ENCODE results near the gene ACAD8. TPM values are rescaled to one million over a fixed set of nuclear protein-coding genes. Genes with fewer than 3 reads are reported as not detected.
A peak's percentile ranks its signal among the peaks of the same experiment; 100 is the strongest.

ACAD8 gene
- total RNA-seq, 4 donors from 2014 or later = 26.0 to 35.1 (median 30.1) TPM

DNA sequence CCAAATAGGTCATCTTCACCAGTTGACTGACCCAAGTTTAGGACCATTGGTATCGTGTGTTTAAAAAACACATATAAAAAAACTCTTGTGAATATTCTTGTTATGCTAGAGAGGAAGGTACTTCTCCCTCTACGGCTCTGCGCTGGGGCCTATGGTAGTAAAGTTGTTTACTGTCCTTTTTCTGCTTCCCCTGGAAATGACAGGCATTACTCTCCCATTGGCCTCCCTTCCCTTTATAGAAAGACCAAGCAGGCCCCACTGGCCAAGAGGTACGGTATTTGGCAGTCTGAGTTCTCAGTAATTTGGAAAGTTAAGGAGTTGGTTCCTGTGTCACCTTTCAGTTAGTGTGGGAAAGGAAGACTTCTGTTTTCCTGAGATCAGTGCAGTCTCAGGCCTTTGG is 6.7 kb upstream of the ACAD8 start:
- Histone ChIP-seq H3K4me1 (peaks cover 0 to 4% (median 1%) of the 10 kb centered on the region in 4 donors), H3K27ac (no peak overlapping the region), H3K27me3 (no peaks in the 10 kb centered on the region), H3K9me3 (no peaks in the 10 kb centered on the region), H3K36me3 (peaks cover 0 to 97% (median 5%) of the 10 kb centered on the region in 3 donors), H3K4me3 (no peak overlapping the region)
- DNase-seq (ENCODE audit: low spot score in 2 of 2) = no peak
- TF ChIP-seq, protein P1, sequence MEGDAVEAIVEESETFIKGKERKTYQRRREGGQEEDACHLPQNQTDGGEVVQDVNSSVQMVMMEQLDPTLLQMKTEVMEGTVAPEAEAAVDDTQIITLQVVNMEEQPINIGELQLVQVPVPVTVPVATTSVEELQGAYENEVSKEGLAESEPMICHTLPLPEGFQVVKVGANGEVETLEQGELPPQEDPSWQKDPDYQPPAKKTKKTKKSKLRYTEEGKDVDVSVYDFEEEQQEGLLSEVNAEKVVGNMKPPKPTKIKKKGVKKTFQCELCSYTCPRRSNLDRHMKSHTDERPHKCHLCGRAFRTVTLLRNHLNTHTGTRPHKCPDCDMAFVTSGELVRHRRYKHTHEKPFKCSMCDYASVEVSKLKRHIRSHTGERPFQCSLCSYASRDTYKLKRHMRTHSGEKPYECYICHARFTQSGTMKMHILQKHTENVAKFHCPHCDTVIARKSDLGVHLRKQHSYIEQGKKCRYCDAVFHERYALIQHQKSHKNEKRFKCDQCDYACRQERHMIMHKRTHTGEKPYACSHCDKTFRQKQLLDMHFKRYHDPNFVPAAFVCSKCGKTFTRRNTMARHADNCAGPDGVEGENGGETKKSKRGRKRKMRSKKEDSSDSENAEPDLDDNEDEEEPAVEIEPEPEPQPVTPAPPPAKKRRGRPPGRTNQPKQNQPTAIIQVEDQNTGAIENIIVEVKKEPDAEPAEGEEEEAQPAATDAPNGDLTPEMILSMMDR (IDR thresholded peaks at IDR 0.05) = no peak
- no peak for TF ChIP-seq EP300 (IDR thresholded peaks at IDR 0.05)
- TF ChIP-seq POLR2A (IDR thresholded peaks at IDR 0.05) = no peak
- WGBS, 2 donors = 79 to 86% methylated on average over 4 of the region's 4 CpGs

DNA sequence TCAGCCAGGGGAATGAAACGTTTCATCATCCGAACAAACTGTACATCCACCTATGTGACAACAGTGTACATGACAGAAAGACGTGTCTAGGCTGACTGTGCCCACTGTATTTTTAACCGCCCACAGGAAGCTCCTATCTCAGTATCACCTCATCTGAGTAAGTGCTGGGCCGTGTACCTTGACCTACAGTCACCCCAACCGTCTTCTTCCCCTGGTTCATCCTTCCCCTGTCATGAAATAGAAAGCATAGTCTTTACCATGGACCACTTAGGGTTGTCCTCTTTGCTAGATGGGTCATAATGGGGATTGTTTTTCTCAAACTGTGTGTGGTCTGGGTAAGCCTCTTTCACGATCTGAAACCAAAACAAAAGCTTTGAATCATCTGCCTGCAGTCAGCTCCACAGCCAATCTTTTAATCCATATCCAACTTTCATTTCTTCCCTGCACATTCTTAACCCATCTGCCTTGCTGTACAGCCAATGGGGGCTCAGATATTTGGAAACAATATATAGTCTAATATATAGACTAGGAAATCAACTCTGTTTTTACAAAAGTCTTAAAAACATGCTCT is 4.4 kb upstream of the ACAD8 start:
- peaks cover 0 to 74% (median 5%) of the 10 kb centered on the region in 3 donors for H3K36me3 ChIP-seq
- 57 to 72% methylated on average over 7 of the region's 7 CpGs for WGBS, 2 donors
- H3K27me3 ChIP-seq = no peaks in the 10 kb centered on the region
- TF ChIP-seq, protein P1 (IDR thresholded peaks at IDR 0.05) = no peak
- TF ChIP-seq EP300 (IDR thresholded peaks at IDR 0.05) = no peak
- no peak for TF ChIP-seq POLR2A (IDR thresholded peaks at IDR 0.05)
- H3K27ac ChIP-seq = no peak overlapping the region
- DNase-seq (ENCODE audit: low spot score in 2 of 2) = no peak
- no peaks in the 10 kb centered on the region for H3K9me3 ChIP-seq
- H3K4me3 ChIP-seq = no peak overlapping the region
- peaks cover 0 to 13% (median 10%) of the 10 kb centered on the region in 4 donors for H3K4me1 ChIP-seq

DNA sequence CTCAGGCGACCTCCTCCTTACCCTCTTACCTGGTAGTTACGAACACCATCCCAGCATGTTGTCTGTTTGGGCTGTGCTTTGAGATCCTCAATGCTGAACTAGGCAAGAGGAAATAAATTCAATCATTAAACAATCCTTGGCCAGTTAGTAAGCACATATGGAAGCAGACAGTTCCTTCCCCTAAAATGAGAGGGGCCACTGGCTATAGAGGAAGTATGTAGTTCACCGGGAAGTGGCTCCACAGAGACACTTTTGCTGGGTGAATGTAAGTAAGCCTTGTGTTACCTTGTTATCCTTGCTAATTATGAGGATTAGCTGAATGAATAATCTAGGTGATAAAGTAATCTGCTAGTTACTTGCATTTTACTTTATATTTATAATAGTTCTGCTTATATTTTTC is 3.1 kb upstream of the ACAD8 start:
- WGBS, 2 donors = 87 to 96% methylated on average over 3 of the region's 3 CpGs
- H3K27me3 ChIP-seq = no peaks in the 10 kb centered on the region
- peaks cover 0 to 61% (median 5%) of the 10 kb centered on the region in 3 donors for H3K36me3 ChIP-seq
- no peak overlapping the region for H3K4me3 ChIP-seq
- peaks cover 0 to 25% (median 18%) of the 10 kb centered on the region in 4 donors for H3K4me1 ChIP-seq
- TF ChIP-seq POLR2A (IDR thresholded peaks at IDR 0.05) (no peak), EP300 (IDR thresholded peaks at IDR 0.05) (no peak)
- TF ChIP-seq, protein P1 (IDR thresholded peaks at IDR 0.05) = no peak
- DNase-seq (ENCODE audit: low spot score in 2 of 2) = no peak
- H3K27ac ChIP-seq = no peak overlapping the region
- no peaks in the 10 kb centered on the region for H3K9me3 ChIP-seq

DNA sequence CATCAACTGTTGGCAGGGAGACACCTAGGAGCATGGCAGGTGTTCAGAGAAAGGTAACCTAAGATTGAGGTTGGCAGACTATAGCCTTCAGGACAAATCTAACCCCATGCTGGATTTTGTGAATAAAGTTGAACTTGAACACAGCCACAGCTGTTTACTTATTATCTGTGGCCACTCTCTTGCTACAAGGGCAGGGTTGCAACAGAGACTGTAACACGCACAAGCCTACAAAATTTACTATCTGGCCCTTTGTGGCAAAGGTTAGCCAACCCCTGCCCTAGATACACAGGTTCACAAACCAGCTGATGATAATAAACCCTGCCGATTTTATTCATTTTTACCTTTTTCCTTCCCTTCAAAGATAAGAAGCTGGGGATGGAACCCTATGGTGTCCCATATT is 2.7 kb upstream of the ACAD8 start:
- no peak for DNase-seq (ENCODE audit: low spot score in 2 of 2)
- no peak overlapping the region for H3K4me3 ChIP-seq
- peaks cover 0 to 30% (median 18%) of the 10 kb centered on the region in 4 donors for H3K4me1 ChIP-seq
- no peaks in the 10 kb centered on the region for H3K9me3 ChIP-seq
- TF ChIP-seq EP300 (IDR thresholded peaks at IDR 0.05) (no peak), POLR2A (IDR thresholded peaks at IDR 0.05) (no peak)
- TF ChIP-seq, protein P1 (IDR thresholded peaks at IDR 0.05) = no peak
- no peaks in the 10 kb centered on the region for H3K27me3 ChIP-seq
- WGBS, 2 donors = 88 to 93% methylated on average over 2 of the region's 2 CpGs
- peaks cover 0 to 57% (median 5%) of the 10 kb centered on the region in 3 donors for H3K36me3 ChIP-seq
- no peak overlapping the region for H3K27ac ChIP-seq

- Histone ChIP-seq H3K4me1 (peaks cover 0 to 36% (median 18%) of the 10 kb centered on the region in 4 donors), H3K4me3 (peak overlapping the region; percentile 59 to 87 (median 82)), H3K36me3 (peaks cover 0 to 52% (median 5%) of the 10 kb centered on the region in 3 donors), H3K27me3 (no peaks in the 10 kb centered on the region), H3K9me3 (no peaks in the 10 kb centered on the region), H3K27ac (peak overlapping the region; percentile 40 to 83 (median 60))
- DNase-seq (ENCODE audit: low spot score in 2 of 2) = no peak
- TF ChIP-seq, protein P1 (IDR thresholded peaks at IDR 0.05) = no peak
- TF ChIP-seq POLR2A (IDR thresholded peaks at IDR 0.05) (no peak), EP300 (IDR thresholded peaks at IDR 0.05) (no peak)
- WGBS, 2 donors = 4 to 5% methylated on average over 27 of the region's 27 CpGs
Measured at GRCh38 chr11:134252346-134253187, 801 bp upstream of the ACAD8 start.
